GM21528 (cell line): ENCODE data around the gene VPS16.
"Not testable (repeated sequence)": the region's sequence is repeated elsewhere in the genome, so short reads cannot be mapped to it uniquely, and the experiment has no call there.

Experiments
- ATAC-seq: cut with Tn5 transposase; IDR thresholded peaks from one replicate; pipeline ENCODE4 v1.9.1; 2021; ENCODE audit warnings: mild to moderate bottlenecking, moderate library complexity; ENCODE audit not compliant: unreplicated experiment, low FRiP score

The VPS16 gene

GRCh38 chr20:2806351-2806701 is 34.2 kb upstream of the VPS16 start:
- ATAC-seq = no peak

- no peak for ATAC-seq
Measured at GRCh38 chr20:2807019-2807418, 33.5 kb upstream of the VPS16 start.

GRCh38 chr20:2807929-2808328 is 32.6 kb upstream of the VPS16 start:
- not testable (repeated sequence) for ATAC-seq

DNA sequence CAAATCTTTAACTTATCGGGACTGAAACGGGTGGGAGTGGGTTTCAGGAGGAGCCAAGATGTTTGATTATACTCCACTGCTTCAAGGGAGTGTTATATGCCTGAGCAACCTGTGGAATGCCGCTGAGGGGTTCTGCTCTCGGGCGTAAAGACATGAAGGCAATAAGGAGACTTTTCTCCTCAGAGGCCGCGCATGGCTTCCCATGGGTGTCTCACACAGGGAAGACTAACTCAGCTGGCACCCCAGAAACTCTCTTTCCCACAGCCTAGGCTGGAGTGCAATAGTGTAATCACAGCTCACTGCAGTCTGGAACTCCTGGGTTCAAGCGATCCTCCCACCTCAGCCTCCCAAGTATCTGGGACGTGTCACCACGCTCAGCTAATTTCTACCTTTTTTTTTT is 30.9 kb upstream of the VPS16 start:
- no peak for ATAC-seq

- ATAC-seq = no peak
Measured at GRCh38 chr20:2812189-2812588, 28.4 kb upstream of the VPS16 start.

DNA sequence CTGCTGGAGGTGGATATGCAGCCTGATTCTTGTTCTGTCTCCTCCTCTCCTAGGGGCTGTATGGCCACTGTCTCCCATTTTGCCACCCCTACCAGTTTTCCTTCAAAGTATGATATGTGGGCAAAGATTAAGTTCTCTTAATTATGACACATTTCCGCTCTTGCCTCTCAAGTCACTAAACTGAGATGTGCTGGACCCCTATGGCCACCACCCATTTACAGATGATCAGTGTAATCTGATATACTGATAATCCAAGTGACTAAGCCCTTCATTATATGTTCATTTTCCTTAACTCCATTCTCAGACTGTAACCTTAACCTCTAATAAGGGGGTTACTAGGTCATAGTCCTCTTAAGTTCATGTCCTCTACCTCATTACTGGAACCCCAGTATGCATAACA is 26.5 kb upstream of the VPS16 start:
- no peak for ATAC-seq

DNA sequence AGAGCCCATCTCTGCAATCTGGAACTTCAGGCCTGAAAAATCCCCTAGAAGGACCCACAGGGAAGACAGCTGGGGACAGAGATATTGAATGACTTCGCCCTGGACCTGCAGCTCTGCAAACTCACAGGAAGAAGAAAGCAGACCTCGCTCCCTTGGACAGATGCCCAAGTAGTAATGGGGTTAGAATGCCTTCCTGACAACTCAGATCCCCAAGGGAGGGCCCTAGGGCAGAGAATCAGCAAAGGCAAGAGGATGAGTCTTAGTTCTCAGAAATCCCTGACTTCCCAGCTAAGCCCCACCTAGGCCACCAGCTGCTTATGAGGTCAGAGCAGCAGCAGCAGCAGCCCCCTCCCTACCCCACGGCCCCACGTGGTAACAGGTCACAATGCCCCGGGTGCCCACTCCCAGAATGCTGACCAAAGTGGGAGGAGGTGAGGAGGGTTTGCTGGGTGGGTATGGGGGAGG is 25.9 kb upstream of the VPS16 start, which contains the start of gene C20orf141:
C20orf141 (plus strand) TSS at position 401 of the 465 bp plus-strand sequence. CDS start 198 bp downstream, outside the sequence.
- no peak for ATAC-seq

GRCh38 chr20:2815242-2815900 is 25.2 kb upstream of the VPS16 start:
- ATAC-seq = no peak

DNA sequence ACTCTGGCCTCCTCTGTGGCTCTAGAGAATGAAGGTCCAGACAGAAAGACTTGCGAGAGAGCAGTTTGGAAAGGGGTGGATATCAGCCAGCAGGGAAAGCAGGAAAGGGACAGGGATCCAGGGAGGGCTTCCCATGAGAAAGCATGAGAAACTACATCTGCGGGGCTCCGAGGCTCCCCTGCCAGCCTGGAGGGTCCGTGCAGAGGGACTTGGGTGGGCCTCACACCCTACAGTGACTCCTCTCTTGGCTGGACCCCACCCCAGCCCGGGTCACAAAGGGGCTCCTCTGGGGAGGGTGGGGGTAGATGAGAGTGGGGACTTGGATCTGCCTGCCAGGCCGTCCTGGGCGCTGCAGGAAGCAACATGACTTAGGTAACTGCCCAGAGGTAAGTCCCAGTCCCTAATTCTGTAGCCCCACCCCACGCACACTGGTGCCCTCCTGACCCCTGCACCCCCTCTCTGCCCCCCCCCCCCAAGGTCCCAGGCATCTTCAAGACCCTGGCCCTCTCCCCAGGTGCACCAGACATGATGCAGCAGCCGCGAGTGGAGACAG is 24.4 kb upstream of the VPS16 start, which contains the start of gene TMEM239:
TMEM239 (plus strand) TSS at position 335 of the 553 bp plus-strand sequence; CDS start at position 526, 191 bp downstream.
- ATAC-seq = no peak

DNA sequence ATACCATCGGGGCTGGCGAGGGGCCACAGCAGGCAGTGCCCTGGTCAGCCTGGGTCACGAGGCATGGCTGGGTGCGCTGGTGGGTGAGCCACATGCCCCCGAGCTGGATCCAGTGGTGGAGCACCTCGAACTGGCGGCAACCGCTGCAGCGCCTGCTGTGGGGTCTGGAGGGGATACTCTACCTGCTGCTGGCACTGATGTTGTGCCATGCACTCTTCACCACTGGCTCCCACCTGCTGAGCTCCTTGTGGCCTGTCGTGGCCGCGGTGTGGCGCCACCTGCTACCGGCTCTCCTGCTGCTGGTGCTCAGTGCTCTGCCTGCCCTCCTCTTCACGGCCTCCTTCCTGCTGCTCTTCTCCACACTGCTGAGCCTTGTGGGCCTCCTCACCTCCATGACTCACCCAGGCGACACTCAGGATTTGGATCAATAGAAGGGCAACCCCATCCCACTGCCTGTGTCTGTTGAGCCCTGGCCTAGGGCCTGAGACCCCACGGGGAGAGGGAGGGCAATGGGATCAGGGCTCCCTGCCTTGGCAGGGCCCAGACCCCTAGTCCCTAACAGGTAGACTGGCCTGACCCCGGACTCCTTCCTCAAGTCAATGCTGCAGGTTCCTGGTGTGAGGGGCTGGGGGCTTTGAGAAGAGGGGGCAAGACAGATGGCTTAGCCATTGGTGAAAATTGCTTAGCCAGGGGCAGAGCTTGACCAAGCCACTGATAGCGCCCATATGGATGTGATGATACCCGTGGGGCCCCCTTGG is 23.8 kb upstream of the VPS16 start:
- ATAC-seq = no peak

- no peak for ATAC-seq
Measured at GRCh38 chr20:2817341-2817726, 23.2 kb upstream of the VPS16 start.

DNA sequence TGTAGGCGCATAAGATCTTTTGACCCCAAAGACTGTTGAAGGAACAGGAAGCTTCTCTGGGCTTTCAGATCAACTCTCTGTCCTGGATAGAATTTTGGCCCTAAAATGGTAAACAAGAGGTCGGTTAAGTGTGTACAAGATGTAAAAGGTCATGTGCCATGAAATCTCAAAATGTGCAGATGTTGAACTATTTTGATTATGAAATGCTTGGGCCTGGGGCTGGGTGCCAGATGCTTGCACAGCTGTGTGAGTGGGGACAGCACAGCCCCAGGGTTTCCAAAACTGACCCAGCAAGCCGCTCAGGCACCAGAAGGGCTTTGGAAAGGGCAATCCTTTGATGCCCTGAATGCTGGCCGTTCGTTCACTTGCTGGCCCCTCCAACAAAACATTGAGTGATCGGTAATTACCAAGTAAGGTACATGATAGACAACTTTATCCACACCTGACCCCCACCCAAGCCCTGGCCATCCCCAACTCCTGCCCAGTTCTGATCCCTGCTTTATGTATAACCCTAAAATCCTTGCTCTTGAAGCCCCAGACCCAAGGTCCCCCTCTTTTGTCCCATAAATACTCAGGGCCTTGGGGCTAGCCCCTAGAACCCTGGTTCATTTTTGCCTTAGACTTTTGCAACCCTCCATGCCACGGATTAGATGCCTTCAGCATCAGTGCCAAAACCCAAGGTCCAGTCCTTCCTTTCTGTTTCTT is 22.5 kb upstream of the VPS16 start:
- ATAC-seq = no peak

DNA sequence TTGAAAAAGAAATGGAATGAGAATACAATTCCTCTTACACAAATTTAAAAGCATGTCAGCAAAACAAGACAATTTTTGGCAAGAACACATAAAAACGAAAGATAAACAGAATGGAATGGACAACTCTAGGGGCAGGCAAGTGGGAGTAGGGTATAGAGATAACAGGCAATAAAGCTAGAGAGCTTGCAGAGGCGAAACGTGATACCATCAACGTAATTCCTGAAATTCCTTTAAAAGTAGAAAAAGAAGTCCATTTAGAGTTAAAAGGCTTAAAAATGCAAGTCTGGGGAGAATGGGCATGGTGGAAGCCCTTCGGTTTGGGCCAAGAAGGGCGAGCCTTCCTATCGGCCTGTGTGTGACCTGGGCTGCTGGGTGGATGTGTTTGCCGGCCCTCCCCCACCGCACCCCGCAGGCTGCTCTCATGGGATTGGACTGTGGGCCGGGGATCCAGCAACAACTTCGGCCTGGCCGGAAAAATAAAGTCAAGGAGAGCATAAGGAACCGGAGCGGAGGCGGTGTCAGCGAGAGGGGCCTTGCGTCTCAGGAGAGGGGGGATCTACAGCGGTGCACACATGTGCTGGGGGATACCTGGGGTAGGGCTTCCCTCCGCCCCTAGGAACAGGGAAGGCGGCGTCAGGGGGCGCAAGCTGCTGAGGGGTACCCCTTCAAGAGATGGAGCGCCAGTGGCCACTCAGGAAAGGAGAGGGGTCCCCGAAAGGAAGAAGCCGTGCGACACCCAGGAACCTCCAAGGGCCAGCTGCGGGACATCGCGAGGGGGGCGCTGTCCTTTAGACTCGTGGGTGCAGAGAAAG is 20.3 kb upstream of the VPS16 start:
- no peak for ATAC-seq

- ATAC-seq = no peak
Measured at GRCh38 chr20:2820896-2821869, 19.4 kb upstream of the VPS16 start.

DNA sequence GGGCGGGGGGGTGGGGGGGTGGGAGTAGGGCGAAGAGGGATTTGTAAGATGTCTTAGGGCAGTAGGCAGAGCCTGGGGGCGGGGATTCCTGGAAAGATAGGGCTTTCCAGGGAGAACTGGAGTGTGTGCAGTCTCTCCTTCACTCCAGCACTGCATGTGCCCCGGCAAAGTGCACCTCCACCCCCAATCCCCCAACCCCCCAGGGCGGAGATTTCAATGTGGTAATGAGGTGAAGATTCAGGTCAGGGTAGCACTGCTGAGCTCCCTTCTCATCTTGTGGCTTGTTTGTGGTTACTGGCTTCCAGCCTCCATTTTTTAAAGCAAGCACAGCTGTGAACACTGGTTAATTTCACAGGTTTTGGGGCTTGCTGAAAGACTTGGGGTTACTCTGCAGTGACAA is 18.5 kb upstream of the VPS16 start:
- no peak for ATAC-seq

DNA sequence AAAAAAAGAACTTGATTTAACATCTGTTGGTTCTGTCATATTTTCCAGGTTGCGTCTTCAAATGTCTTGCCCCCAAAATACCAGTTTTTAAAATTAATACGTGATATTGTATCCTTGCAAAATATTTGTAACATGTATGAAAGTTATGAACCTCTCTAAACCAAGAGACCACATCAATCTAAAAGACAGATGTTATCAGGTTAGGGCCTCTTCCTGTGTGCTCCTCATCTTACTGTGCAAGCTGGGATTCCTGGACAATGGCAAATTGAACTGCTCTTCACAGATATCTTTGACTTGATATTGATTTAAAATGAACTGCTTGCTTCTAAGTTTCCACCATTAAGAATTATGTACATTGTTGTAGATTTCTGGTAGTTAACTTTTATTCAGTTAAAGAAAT is 14.8 kb upstream of the VPS16 start:
- ATAC-seq = no peak

DNA sequence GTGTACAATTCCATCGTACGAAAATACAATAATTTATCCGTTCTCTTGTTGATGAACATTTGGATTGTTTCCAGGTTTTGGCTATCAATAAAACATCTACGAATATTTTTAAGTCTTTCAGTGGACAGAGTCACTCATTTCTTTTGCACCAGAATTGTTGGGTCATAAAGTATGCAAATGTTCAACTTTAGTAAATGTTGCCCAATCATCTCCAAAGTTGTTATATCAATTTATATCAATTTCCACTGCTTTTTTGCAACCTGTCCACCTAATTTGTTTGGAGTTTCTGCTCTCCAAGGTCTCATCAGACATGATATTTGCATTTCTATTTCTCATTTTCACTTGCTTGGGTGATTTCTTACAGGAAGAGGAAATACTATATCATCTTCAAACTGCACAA is 13.9 kb upstream of the VPS16 start:
- ATAC-seq = no peak

DNA sequence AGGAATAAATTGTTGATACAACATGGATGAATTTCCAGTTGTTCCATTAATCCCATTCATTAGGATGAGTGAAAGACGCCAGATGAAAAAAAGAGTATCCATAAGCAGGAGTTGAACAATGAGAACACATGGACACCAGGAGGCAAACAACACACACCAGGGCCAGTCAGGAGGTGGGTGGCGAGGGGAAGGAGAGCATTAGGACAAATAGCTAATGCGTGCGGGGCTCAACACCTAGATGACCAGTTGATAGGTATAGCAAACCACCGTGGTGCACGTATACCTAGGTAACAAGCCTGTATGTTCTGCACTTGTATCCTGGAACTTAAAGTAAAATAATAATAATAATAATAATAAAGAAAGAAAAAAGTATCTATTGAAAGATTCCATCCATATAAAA is 11.2 kb upstream of the VPS16 start:
- no peak for ATAC-seq

GRCh38 chr20:2831206-2831605 is 9.3 kb upstream of the VPS16 start:
- not testable (repeated sequence) for ATAC-seq
